AG09309 (cell line): ENCODE measurements around the gene FOXP4.

ENCODE experiments used
- DNase-seq: peaks from one replicate; pipeline ENCODE4 v3.0.0-alpha.2; 2010; ENCODE audit warnings: low read depth
- H3K4me3 ChIP-seq: 2 replicates; pipeline ENCODE4 v1.5.1; 2011; ENCODE audit warnings: mild to moderate bottlenecking, low read depth, low read length, moderate library complexity; ENCODE audit not compliant: control insufficient read depth
- CTCF ChIP-seq: IDR thresholded peaks from 2 replicates; pipeline ENCODE4 v1.5.1; 2011; ENCODE audit warnings: mild to moderate bottlenecking, low read depth, low read length, inconsistent platforms; ENCODE audit not compliant: insufficient read depth, control insufficient read depth; ENCODE audit errors: missing control alignments

FOXP4 gene

GRCh38 chr6:41623330-41623729 is 77.1 kb downstream of the FOXP4 start:
- DNase-seq, result no peak
- no peak for TF ChIP-seq CTCF
- H3K4me3 ChIP-seq, result no peak overlapping the region

DNA sequence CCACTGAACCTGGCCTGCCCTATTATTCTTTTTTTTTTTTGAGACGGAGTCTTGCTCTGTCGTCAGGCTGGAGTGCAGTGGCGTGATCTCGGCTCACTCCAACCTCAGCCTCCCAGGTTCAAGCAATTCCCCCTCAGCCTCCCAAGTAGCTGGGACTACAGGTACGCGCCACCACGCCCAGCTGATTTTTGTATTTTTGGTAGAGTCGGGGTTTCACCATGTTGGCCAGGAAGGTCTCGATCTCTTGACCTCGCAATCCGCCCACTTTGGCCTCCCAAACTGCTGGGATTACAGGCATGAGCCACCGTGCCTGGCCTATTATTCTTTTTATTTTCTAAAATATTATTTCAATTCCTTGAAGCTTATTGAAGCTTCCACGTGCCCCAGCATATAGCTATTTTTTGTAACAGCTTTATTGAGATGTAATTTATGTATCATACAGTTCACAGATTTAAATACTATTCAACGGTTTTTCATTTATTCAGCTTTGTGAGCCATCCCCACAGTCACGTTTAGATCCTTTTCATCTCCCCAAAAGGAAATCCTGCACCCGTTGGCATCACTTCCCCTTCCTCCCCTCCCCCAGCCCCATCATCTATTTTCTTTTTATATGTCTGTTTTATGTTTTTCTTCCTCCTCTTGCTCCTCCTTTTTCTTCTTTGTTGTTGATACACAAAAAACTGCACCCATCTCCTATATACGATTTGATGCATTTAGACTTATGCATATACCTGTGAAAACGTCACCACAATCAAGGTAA is 78.6 kb downstream of the FOXP4 start:
- no peak for DNase-seq
- TF ChIP-seq CTCF, result no peak

GRCh38 chr6:41625442-41625841 is 79.3 kb downstream of the FOXP4 start:
- H3K4me3 ChIP-seq, result no peak overlapping the region
- TF ChIP-seq CTCF, result no peak
- no peak for DNase-seq

More for the DNA sequence above, 78.6 kb downstream of the FOXP4 start:
- no peak overlapping the region for H3K4me3 ChIP-seq

DNA sequence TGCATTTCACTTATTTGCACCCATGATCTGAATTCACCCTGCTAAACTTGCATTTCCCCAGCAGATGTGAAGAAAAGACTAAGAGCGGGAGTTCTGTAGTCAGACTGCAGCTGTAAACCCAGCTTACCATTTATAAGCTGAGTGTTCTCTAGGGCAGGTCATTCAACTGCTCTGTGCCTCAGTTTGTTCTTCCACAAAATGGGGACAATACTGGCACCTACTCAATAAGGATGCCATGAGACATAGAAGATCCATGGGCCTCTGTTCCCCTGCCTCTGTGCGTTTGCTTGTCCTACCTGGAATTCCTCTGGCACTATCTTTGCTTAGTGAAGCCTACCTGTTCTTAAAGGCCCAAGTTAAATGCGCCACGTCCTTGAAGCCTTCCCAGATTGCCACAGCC is 79.8 kb downstream of the FOXP4 start:
- TF ChIP-seq CTCF, result no peak
- no peak overlapping the region for H3K4me3 ChIP-seq
- no peak for DNase-seq

DNA sequence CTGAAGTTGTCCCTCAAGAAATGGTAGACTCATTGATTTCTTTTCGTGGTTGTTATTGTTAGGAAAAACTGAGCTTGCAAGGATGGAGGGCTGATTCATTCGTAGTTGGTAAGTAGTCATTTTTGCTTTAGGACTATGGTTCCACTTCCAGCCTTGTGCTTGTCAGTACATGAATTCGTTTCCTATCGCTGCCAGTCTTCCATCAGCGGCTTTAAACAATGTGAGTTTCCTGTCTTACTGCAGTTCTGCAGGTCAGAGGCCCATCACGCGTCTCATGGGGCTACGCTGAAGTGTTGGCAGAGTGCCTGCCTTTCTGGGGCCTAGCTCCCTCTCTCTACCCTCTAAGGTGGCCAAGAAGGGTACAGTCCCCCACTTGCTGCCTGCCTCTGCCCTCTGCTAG is 80.7 kb downstream of the FOXP4 start:
- TF ChIP-seq CTCF, result no peak
- no peak overlapping the region for H3K4me3 ChIP-seq

GRCh38 chr6:41629128-41629527 is 82.9 kb downstream of the FOXP4 start:
- H3K4me3 ChIP-seq, result no peak overlapping the region
- TF ChIP-seq CTCF, result no peak
- no peak for DNase-seq

More for the DNA sequence above, 80.7 kb downstream of the FOXP4 start:
- no peak for DNase-seq
